ENCODE results near the gene MYO1F. TPM values are rescaled to one million over a fixed set of nuclear protein-coding genes. Genes with fewer than 3 reads are reported as not detected.

The MYO1F gene
- total and polyA plus RNA-seq, 10 of the 15 experiments (the other 5 are each of a cell fraction or from before 2014, with no cell fraction given) = 3.5 to 49.4 (median 31.3) TPM

GRCh38 chr19:8511573-8512101, 65.6 kb downstream of the MYO1F start:
- Histone ChIP-seq H3K79me2 (ENCODE audit: control insufficient read depth, insufficient read depth, low read length) (peaks cover 2% of the 10 kb centered on the region), H3K4me1 (ENCODE audit: control insufficient read depth, insufficient read depth, low read length) (peaks cover 7% of the 10 kb centered on the region; the same call in 1 of the 2 replicates), H3K4me3 (no peak overlapping the region), H2AFZ (ENCODE audit: control insufficient read depth, low read depth, low read length) (no peak overlapping the region), H3K27ac (ENCODE audit: control insufficient read depth, insufficient read depth) (no peak overlapping the region), H4K20me1 (ENCODE audit: control insufficient read depth, insufficient read depth) (no peaks in the 10 kb centered on the region), H3K36me3 (ENCODE audit: control insufficient read depth in 2 of 2, insufficient read depth in 2 of 2, low read length in 1 of 2) (no peaks in the 10 kb centered on the region), H3K9ac (ENCODE audit: control insufficient read depth, insufficient read depth, low read length) (no peak overlapping the region), H3K27me3 (replicated peaks in 1 of 2; ENCODE audit: control insufficient read depth in 2 of 2, insufficient read depth in 2 of 2, low read length in 1 of 2) (no peaks in the 10 kb centered on the region), H3K9me3 (replicated peaks; ENCODE audit: control insufficient read depth, insufficient read depth, low read length) (no peaks in the 10 kb centered on the region), H3K4me2 (ENCODE audit: control insufficient read depth, insufficient read depth) (no peak overlapping the region)
- 97% methylated on average over 24 of the region's 45 CpGs for WGBS (ENCODE audit: insufficient coverage, insufficient replicate concordance, low lambda C conversion rate, missing lambda C conversion rate)
- TF ChIP-seq NFXL1 (IDR thresholded peaks at IDR 0.05; ENCODE audit: borderline replicate concordance) = no peak
- no peak for TF ChIP-seq STAT1 (conservative IDR thresholded peaks at IDR 0.05)
- no peak for FAIRE-seq
- ATAC-seq = no peak
- intact Hi-C loops (cut with micrococcal nuclease; ENCODE audit: unreplicated experiment) (no loop called here), in situ Hi-C loops (cut with MboI) (no loop called here)
- ChIA-PET POLR2A (no interaction called here), RAD21 (ENCODE audit: unreplicated experiment) (no interaction called here), SMC1A (ENCODE audit: uncharacterized antibody, unreplicated experiment) (no interaction called here), CTCF (no interaction called here)
- no TSS peak for BruUV-seq (replicated peaks)
- no peak for DNase-seq (ENCODE audit: low read depth, low spot score)

GRCh38 chr19:8510589-8511115, 66.6 kb downstream of the MYO1F start:
- ChIA-PET SMC1A (ENCODE audit: uncharacterized antibody, unreplicated experiment) (no interaction called here), CTCF (no interaction called here), POLR2A (interaction anchor here (0.6 kb wide), 1 partner anchor 162 kb away, joined by 3 read pairs; no protein-coding TSS in a partner anchor), RAD21 (ENCODE audit: unreplicated experiment) (no interaction called here)
- DNase-seq (ENCODE audit: low read depth, low spot score) = no peak
- no peak for FAIRE-seq
- ATAC-seq = no peak
- intact Hi-C loops (cut with micrococcal nuclease; ENCODE audit: unreplicated experiment) (no loop called here), in situ Hi-C loops (cut with MboI) (no loop called here)
- Histone ChIP-seq H3K79me2 (ENCODE audit: control insufficient read depth, insufficient read depth, low read length) (peaks cover 2% of the 10 kb centered on the region), H4K20me1 (ENCODE audit: control insufficient read depth, insufficient read depth) (no peaks in the 10 kb centered on the region), H3K4me2 (ENCODE audit: control insufficient read depth, insufficient read depth) (no peak overlapping the region), H2AFZ (ENCODE audit: control insufficient read depth, low read depth, low read length) (no peak overlapping the region), H3K9me3 (replicated peaks; ENCODE audit: control insufficient read depth, insufficient read depth, low read length) (no peaks in the 10 kb centered on the region), H3K4me1 (ENCODE audit: control insufficient read depth, insufficient read depth, low read length) (peaks cover 11% of the 10 kb centered on the region; the same call in 1 of the 2 replicates), H3K27ac (ENCODE audit: control insufficient read depth, insufficient read depth) (no peak overlapping the region), H3K4me3 (no peak overlapping the region), H3K9ac (ENCODE audit: control insufficient read depth, insufficient read depth, low read length) (no peak overlapping the region), H3K27me3 (replicated peaks in 1 of 2; ENCODE audit: control insufficient read depth in 2 of 2, insufficient read depth in 2 of 2, low read length in 1 of 2) (no peaks in the 10 kb centered on the region), H3K36me3 (ENCODE audit: control insufficient read depth in 2 of 2, insufficient read depth in 2 of 2, low read length in 1 of 2) (no peaks in the 10 kb centered on the region)
- WGBS (ENCODE audit: insufficient coverage, insufficient replicate concordance, low lambda C conversion rate, missing lambda C conversion rate) = 98% methylated on average over 18 of the region's 52 CpGs
- no TSS peak for BruUV-seq (replicated peaks)
- TF ChIP-seq KDM1A (IDR thresholded peaks at IDR 0.05; ENCODE audit: borderline replicate concordance) (no peak), EGR1 (IDR thresholded peaks at IDR 0.05; ENCODE audit: borderline replicate concordance in 1 of 2, low read depth in 2 of 2, low read length in 2 of 2) (no peak), STAT1 (conservative IDR thresholded peaks at IDR 0.05) (no peak), HSF1 (IDR thresholded peaks at IDR 0.05; ENCODE audit: low read depth, low read length) (no peak)
